Mammary epithelial cell (primary cell): ENCODE data around the gene ANTXR1.

Experiments
- CTCF ChIP-seq, 2 donors: IDR thresholded peaks in 1 of 2; conservative IDR thresholded peaks in 1 of 2; 2 replicates each; pipeline ENCODE4 v1.5.1; 2011 to 2012; ENCODE audit warnings: inconsistent platforms in 2 of 2, low read length in 2 of 2, mild to moderate bottlenecking in 2 of 2, control low read depth in 1 of 2, low read depth in 1 of 2; ENCODE audit not compliant: insufficient read depth in 1 of 2; ENCODE audit errors: extremely low read depth in 1 of 2
- EZH2 ChIP-seq: IDR thresholded peaks from 2 replicates; pipeline ENCODE4 v1.6.1; 2012; ENCODE audit warnings: low read length, inconsistent platforms, borderline replicate concordance

- TF ChIP-seq CTCF (conservative IDR thresholded peaks at IDR 0.05 in 1 of 2, IDR thresholded peaks at IDR 0.05 in 1 of 2; ENCODE audit: extremely low read depth in 1 of 2, insufficient read depth in 1 of 2, low read depth in 1 of 2, low read length in 2 of 2) (no peak), EZH2 (no peak)
These were observed 90.4 kb downstream of the ANTXR1 start for GRCh38 chr2:69103419-69103818.
